Measurements from ENCODE around the gene PLEKHG1. TPM values are rescaled to one million over a fixed set of nuclear protein-coding genes. Genes with fewer than 3 reads are reported as not detected.

Gene PLEKHG1
- total RNA-seq, 2 donors from 2014 or later, result 9.3 to 25.1 TPM

DNA sequence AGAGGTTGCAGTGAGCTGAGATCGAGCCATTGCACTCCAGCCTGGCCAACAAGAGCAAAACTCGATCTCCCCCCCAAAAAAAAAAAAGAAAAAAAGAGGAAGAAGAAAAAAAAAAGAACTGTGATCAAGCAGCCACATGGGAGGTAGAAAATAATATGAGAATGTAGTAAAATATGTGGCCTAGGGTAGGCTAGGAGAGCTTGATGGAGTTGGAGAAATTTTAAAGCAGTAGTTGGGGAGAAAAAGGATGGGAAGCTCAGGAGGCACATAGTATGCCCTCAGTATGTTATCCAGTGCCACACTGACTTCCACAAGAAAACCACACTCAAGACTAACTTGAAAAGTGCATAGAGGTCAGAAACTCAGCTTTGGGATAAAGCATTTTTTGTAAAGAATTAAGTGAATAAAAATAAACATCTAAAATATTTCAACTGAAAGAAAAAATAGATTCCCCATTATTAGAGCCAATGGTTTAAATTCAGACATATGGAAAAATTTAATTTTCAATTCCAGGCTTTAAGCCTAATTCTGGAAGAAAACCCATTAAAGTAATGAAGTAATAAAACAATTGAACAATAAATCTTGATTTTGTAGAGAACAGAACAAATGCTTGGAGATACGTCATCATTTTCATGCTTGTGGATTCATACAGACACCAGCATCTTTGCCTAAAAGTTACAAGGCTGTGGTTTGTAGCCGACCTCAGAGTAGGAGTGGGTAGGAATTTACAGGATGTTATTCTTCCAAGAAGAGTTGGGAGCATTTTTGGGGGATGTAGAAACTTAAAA is 34.7 kb downstream of the PLEKHG1 start:
- ATAC-seq, result peak in 1 of 2 donors; percentile 62
- intact Hi-C loops (cut with DNase I), result no loop called here
- DNase-seq, result no peak

DNA sequence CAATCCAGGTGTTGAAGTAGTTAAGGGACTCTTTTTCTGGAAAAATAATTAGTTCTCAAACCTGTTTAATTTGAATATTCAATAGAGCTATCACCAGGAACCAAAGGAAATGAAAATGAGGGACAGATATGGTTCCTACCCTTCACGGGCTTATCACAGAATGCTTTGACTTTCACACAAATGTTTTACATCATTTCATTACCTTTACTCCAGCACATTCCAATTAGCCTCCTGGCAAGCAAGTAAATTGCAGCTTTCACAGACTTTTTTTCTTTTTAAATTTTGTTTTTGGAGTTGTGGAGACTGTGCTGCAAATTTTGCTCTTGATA is 35.2 kb downstream of the PLEKHG1 start:
- peak in 1 of 2 donors; percentile 38 for ATAC-seq
- intact Hi-C loops (cut with DNase I), result no loop called here

DNA sequence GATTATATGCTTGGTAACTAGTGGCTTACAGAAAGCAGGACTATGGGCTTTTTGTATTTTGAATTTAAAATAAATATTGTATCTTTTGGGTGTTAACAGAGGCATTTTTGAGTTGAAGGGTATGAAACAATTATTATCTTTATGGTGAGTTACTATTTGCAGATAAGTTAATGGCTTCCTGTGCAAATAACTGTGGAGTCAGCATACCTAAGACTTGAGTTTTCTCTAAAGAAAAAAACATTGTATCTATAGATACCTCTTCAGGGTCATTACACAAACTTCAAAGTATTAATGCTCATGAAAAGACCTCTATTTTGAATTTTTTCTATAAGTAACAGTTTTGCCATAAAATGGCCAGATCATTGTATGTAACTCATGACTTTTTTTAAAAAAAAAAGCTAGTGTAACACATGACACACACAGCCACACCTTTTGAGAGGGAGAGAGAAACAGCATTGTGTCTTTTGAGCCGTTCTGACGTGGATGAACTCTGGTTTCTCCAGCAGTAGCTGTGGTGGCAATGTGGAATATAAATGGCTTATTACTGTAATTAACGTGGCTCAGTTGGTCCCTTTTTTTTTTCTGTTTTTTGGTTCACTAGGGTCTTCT is 36.3 kb downstream of the PLEKHG1 start:
- no peak for ATAC-seq
- intact Hi-C loops (cut with DNase I), result no loop called here
- DNase-seq, result no peak

More for the DNA sequence above, 35.2 kb downstream of the PLEKHG1 start:
- no peak for DNase-seq

DNA sequence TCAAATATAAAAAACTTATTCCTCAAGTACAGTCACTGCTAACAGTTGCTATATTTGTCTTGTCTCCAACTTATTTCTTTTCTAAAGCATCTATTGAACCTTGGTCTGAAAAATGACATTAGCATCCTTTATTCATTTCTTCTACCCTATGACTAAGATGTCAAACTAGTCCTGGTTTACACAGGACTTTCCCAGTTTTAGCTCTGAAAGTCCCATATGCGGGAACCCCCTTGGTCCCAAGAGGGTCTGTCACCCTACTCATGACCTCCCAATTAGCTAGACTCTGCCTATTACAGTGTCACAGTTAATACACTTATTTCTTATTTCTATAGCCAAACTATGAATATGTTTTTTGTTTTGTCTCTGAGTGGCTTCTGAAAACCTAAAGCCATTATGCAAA is 37.1 kb downstream of the PLEKHG1 start:
- ATAC-seq (no peak), DNase-seq (no peak)
- intact Hi-C loops (cut with DNase I), result no loop called here

DNA sequence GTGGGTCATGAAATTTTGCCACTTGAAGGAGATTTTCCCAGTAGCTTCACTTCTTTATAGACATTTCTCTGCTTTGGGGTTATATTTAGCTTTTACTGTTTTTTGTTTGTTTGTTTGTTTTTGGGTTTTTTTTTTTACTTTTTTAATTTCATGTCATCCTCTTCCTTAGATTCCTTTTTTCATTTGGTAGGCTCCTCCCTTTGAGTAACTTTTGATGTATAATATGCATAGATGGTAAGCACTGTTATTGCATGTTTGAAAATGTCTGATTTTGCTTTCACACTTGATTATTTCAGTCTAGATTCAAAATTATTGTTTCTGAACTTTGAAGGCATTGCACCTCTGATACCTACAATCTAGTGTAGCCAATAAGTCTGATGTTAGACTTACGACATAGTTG is 37.6 kb downstream of the PLEKHG1 start:
- intact Hi-C loops (cut with DNase I), result no loop called here
- ATAC-seq (no peak), DNase-seq (no peak)

DNA sequence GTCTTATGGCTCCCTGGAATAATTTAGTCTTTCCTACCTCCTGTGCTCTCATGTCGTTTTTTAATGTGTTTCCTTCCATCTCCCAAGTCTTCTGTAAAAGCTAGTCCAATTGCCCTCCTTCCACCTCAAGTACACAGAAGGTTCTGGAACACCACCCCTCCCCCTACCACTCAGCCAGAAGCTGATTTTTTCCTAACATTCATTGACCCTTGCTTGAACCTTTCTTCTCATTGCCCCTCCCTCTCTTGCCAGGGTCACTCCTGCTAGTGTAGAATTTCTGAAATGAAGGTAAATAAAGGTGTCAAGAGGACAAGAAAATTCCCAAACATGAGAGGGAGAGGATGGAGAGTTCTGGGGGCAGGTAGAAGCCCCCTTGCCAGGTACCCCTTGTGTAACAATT is 38.6 kb downstream of the PLEKHG1 start:
- intact Hi-C loops (cut with DNase I), result no loop called here
- no peak for DNase-seq

DNA sequence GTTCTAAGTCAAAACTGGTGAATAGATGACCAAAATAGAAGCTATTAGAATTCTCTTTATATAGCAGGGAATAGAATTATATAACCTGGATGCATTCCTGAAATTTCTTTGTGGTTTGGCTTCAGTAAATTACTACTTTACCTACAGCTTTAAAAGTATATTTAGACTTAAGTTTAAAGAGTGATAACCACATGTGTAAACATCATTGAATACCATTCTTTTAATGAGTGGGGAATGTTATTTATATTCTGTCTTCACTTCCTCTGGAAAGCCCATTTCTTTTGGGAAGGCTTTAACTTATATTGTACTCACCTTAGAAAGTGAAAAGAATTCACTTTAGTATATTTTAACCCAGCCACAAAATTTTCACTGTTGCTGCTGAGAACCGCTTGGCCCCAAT is 39.1 kb downstream of the PLEKHG1 start:
- DNase-seq, result no peak
- intact Hi-C loops (cut with DNase I), result no loop called here
- no peak for ATAC-seq

More for the DNA sequence above, 38.6 kb downstream of the PLEKHG1 start:
- ATAC-seq, result no peak

DNA sequence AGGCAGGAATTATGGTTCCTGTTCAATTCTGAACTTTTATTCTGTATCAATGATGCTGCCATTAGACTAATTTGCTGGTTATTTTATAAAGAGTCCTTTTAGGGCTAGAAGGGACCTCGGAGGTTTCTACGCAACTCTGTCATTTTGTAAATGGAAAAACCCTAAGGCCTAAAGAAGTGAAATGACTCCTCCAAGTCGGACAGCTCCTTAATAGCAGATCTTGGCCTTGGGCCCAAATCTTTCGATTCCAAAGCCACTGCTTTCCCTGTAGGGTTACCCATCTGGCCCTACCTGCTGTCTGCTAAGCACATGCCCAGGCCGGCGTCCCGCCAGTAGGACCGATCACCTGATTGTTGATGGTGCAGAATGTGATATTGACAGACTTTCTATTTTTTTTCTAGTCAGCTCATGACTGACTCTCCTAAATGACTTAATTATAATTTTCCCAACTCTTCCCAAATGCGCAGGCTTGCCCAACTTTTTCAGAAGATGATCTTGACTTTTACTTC is 40.2 kb downstream of the PLEKHG1 start:
- DNase-seq, result no peak
- ATAC-seq, result no peak
- intact Hi-C loops (cut with DNase I), result no loop called here

DNA sequence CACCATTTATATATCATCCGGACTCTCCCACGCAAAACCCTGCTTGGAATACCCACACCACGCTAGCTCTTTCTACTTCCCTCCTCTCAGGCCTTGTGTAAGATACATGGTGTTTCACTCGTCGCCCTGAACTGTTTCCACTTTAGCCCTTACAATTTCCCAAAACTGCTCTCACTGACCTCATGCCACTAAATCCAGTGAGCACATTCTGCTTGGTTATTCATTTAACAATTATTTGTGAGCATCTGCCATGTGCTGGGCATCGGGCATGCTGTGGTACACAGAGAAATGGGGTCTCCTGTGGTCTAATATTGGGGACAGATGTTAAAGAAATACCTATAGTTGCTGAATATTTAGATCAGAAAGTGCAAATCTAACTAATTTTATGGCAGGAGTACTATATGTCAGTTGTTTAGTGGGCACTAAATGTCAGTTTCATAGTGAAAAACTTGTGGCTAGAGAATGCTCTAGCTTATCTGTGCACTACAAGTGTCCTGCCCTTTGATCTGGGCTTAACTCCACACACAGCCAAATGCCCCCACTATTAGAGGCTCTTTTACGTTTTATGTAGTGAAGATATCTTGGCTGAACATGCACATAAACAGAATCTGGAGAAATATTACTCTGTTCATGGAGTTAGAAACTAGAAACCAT is 41.0 kb downstream of the PLEKHG1 start:
- peak in 1 of 2 donors; percentile 38 for ATAC-seq
- intact Hi-C loops (cut with DNase I), result no loop called here
- DNase-seq, result no peak

DNA sequence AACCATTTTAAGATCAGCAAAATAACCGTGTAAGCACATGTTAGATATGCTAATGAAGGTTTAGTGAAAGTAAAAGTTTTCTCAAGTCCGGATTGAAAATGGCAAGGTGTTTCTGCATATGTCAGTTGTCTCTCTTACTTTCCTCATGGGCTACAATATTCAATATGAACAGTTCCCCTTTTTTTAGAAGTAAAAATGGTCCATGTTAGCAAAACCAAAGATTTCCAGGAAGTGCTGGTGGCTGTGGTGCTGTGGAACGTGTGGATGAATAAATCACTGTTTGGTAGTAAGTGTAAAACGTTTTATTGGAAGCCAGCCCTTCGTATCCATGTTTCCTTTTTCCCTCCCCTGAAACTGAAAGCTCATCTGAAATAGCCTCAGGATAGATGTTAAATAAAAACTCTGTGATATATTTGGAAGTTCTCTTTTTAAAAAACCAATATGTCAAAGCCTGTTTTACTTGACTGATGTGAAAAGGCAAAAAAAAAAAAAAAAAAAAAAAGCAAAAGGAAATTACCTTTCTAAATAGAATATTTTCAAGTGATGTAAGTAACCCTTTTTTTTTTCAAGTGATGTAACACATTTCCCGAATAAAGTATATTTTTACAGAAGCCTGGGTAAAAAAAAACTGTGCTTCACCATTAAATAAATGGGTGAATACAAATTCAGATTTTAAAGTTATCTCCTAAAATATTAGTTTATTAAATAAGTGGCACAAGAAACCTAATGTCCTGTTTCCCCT is 41.9 kb downstream of the PLEKHG1 start:
- intact Hi-C loops (cut with DNase I), result no loop called here
- DNase-seq (no peak), ATAC-seq (peak in 1 of 2 donors; percentile 75)

DNA sequence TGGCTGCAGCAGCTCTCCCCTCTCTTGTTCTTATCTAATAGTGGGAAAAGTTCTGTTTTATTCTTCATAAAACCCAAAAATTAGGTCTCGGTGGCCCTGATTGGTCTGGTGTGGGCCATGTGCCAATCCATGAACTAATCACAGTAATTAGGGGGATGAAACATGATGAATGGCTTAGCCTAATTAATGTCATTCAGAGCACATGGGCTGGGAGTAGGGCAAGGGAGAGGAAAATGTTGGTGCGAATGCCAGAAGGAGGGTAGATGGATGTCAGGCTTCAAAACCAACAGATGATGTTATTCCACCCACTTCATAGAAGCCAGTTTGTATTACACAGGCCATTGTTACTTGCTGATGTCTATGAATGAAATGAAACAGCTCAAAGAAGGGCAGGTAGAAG is 46.5 kb downstream of the PLEKHG1 start:
- DNase-seq (no peak), ATAC-seq (no peak)
- intact Hi-C loops (cut with DNase I), result no loop called here

DNA sequence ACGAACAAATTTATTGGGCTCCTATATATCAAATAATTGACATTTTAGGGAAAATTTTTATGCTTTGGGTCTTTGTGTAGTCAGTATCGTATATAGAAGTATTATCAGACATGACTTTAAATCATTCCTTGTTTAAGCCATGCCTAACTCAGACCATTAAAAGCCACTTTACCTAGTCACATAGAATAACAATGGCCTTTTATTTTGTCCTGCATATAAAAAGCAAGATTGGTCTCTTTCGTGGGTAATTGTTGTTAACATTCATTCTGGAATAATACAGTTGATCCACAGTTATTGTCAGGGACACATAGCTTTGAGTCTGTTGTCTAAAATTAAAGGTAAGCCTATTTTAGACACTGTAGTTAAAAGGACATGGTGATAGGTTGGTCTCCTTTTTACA is 47.4 kb downstream of the PLEKHG1 start:
- ATAC-seq, result no peak
- intact Hi-C loops (cut with DNase I), result no loop called here
- no peak for DNase-seq

Other genes with a start within 250 kb of the PLEKHG1 start
- not detected for gene IYD, start 230.9 kb upstream of the PLEKHG1 start, total RNA-seq